GM23338 (cell line): ENCODE measurements around the gene AMPD3. TPM values are rescaled to one million over a fixed set of nuclear protein-coding genes. Genes with fewer than 3 reads are reported as not detected.

Experiments
- ATAC-seq: fragments of 200-7000 bp; cut with Tn5 transposase; 3 replicates; pipeline ENCODE4 v1.9.1; 2020
- DNase-seq: peaks from one replicate; pipeline ENCODE4 v3.0.0-alpha.2; 2015; ENCODE audit warnings: low spot score
- H2AFZ ChIP-seq: fragments of 200-600 bp; sonication (generic); 2 replicates; pipeline ENCODE4 v1.8.0; 2016; ENCODE audit warnings: antibody characterized with exemption, mild to moderate bottlenecking, moderate library complexity
- H3F3A ChIP-seq: fragments of 200-600 bp; sonication (generic); replicated peaks from 2 replicates; pipeline ENCODE4 v1.8.0; 2017; ENCODE audit warnings: antibody characterized with exemption, mixed run types, low read depth
- H3K27ac ChIP-seq: fragments of 200-600 bp; sonication (generic); 2 replicates; pipeline ENCODE4 v1.6.1; 2016; ENCODE audit warnings: low read depth
- H3K27me3 ChIP-seq: fragments of 200-600 bp; sonication (generic); 2 replicates; pipeline ENCODE4 v1.8.0; 2016; ENCODE audit warnings: mild to moderate bottlenecking, mixed run types, moderate library complexity; ENCODE audit not compliant: insufficient read depth
- H3K36me3 ChIP-seq: fragments of 200-600 bp; sonication (generic); 2 replicates; pipeline ENCODE4 v1.8.0; 2016; ENCODE audit warnings: mild to moderate bottlenecking; ENCODE audit not compliant: insufficient read depth
- H3K4me1 ChIP-seq: fragments of 200-600 bp; sonication (generic); 2 replicates; pipeline ENCODE4 v1.8.0; 2016; ENCODE audit warnings: mild to moderate bottlenecking, moderate library complexity; ENCODE audit not compliant: insufficient read depth
- H3K4me2 ChIP-seq: fragments of 200-600 bp; sonication (generic); 2 replicates; pipeline ENCODE4 v1.7.1; 2017; ENCODE audit warnings: mixed run types
- H3K4me3 ChIP-seq: fragments of 200-600 bp; sonication (generic); 2 replicates; pipeline ENCODE4 v1.6.1; 2016; ENCODE audit warnings: mixed run types
- H3K79me2 ChIP-seq: fragments of 200-600 bp; sonication (generic); replicated peaks from 2 replicates; pipeline ENCODE4 v1.8.0; 2017; ENCODE audit warnings: mild to moderate bottlenecking; ENCODE audit not compliant: insufficient read depth
- H3K9me2 ChIP-seq: fragments of 200-600 bp; sonication (generic); 2 replicates; pipeline ENCODE4 v1.8.0; 2017; ENCODE audit not compliant: insufficient read depth
- H4K20me1 ChIP-seq: fragments of 200-600 bp; sonication (generic); replicated peaks from 2 replicates; pipeline ENCODE4 v1.8.0; 2017; ENCODE audit warnings: mild to moderate bottlenecking; ENCODE audit not compliant: insufficient read depth
- H3K27ac Mint-ChIP-seq: 2 replicates; pipeline ENCODE4 v1.8.0; 2020; ENCODE audit warnings: inconsistent platforms, mild to moderate bottlenecking, moderate library complexity, mixed read lengths
- H3K27me3 Mint-ChIP-seq: 3 replicates; pipeline ENCODE4 v1.8.0; 2022; ENCODE audit warnings: low read depth, mild to moderate bottlenecking, moderate library complexity, mixed read lengths, inconsistent platforms; ENCODE audit not compliant: insufficient read depth, poor library complexity
- H3K36me3 Mint-ChIP-seq: 3 replicates; pipeline ENCODE4 v1.8.0; 2021; ENCODE audit warnings: low read depth, mild to moderate bottlenecking, inconsistent platforms, moderate library complexity, mixed read lengths
- H3K4me1 Mint-ChIP-seq: 3 replicates; pipeline ENCODE4 v1.8.0; 2020; ENCODE audit warnings: mild to moderate bottlenecking, inconsistent platforms, mixed read lengths
- H3K4me3 Mint-ChIP-seq: 3 replicates; pipeline ENCODE4 v1.8.0; 2021; ENCODE audit warnings: moderate library complexity, mild to moderate bottlenecking, inconsistent platforms, mixed read lengths
- H3K9me3 Mint-ChIP-seq: 3 replicates; pipeline ENCODE4 v1.8.0; 2020; ENCODE audit warnings: moderate library complexity, mild to moderate bottlenecking, inconsistent platforms, mixed read lengths
- CREB1 ChIP-seq: fragments of 250-450 bp; sonication (Bioruptor Pico); IDR thresholded peaks from 2 replicates; pipeline ENCODE4 v1.5.0; 2020; ENCODE audit warnings: low read depth, mild to moderate bottlenecking, moderate library complexity
- EZH2 ChIP-seq: fragments of 200-600 bp; sonication (generic); IDR thresholded peaks from one replicate; pipeline ENCODE4 v1.8.0; 2017; ENCODE audit warnings: antibody characterized with exemption, mild to moderate bottlenecking, low read depth; ENCODE audit not compliant: unreplicated experiment
- EZH2phosphoT487 ChIP-seq: fragments of 200-600 bp; sonication (generic); IDR thresholded peaks from one replicate; pipeline ENCODE4 v1.8.1; 2018; ENCODE audit warnings: antibody characterized with exemption; ENCODE audit not compliant: unreplicated experiment
- JUNB ChIP-seq: IDR thresholded peaks from one replicate; pipeline ENCODE4 v1.6.1; 2016; ENCODE audit warnings: antibody characterized with exemption; ENCODE audit not compliant: unreplicated experiment
- NANOG ChIP-seq: IDR thresholded peaks from 2 replicates; pipeline ENCODE4 v1.6.1; 2016; ENCODE audit warnings: antibody characterized with exemption, borderline replicate concordance
- POLR2AphosphoS5 ChIP-seq: IDR thresholded peaks from 2 replicates; pipeline ENCODE4 v1.6.1; 2016; ENCODE audit warnings: antibody characterized with exemption, low read depth
- REST ChIP-seq: IDR thresholded peaks from one replicate; pipeline ENCODE4 v1.6.1; 2018; ENCODE audit warnings: antibody characterized with exemption; ENCODE audit not compliant: unreplicated experiment
- STAT1 ChIP-seq: IDR thresholded peaks from one replicate; pipeline ENCODE4 v1.6.1; 2016; ENCODE audit warnings: antibody characterized with exemption; ENCODE audit not compliant: unreplicated experiment
- ZNF114 ChIP-seq: fragments of 250-450 bp; sonication (Bioruptor Pico); IDR thresholded peaks from 2 replicates; pipeline ENCODE4 v1.5.0; 2020; ENCODE audit warnings: mild to moderate bottlenecking, moderate library complexity
- ZNF331 ChIP-seq: fragments of 250-450 bp; sonication (Bioruptor Pico); IDR thresholded peaks from 2 replicates; pipeline ENCODE4 v1.5.0; 2020; ENCODE audit warnings: low read depth, mild to moderate bottlenecking, moderate library complexity
- ZNF462 ChIP-seq: fragments of 250-450 bp; sonication (Bioruptor Pico); IDR thresholded peaks from 2 replicates; pipeline ENCODE4 v1.5.0; 2020; ENCODE audit warnings: mild to moderate bottlenecking, moderate library complexity
- polyA plus RNA-seq: library from polyadenylated mRNA; unstranded; fragments of >200 nt; fragmentation: Nextera tagmentation; extraction: Ambion mirVana; gene quantifications from 2 replicates; pipeline ENCODE4 v1.2.1, GENCODE V29; 2016
- total RNA-seq: library from RNA; depleted of rRNA; stranded (reverse); fragments of >200 nt; shearing (Covaris generic); gene quantifications from 2 replicates; pipeline ENCODE4 v1.2.3, GENCODE V29; 2014
- TF ChIP-seq, protein P1 (sequence below): IDR thresholded peaks from 2 replicates; pipeline ENCODE4 v1.6.1; 2016; ENCODE audit warnings: antibody characterized with exemption
- TF ChIP-seq, protein P2 (sequence below), 2 experiments: fragments of 200-600 bp in 1 of 2; sonication (generic) in 1 of 2; conservative IDR thresholded peaks; 2 replicates each; pipeline versions ENCODE4 v1.5.1 to v1.6.1; 2016 to 2017; ENCODE audit warnings: antibody characterized with exemption in 2 of 2, low read depth in 2 of 2, mild to moderate bottlenecking in 2 of 2, moderate library complexity in 1 of 2

AMPD3 gene
- total and polyA plus RNA-seq, 2 experiments from 2014 or later, result 1.6 to 2.1 TPM

DNA sequence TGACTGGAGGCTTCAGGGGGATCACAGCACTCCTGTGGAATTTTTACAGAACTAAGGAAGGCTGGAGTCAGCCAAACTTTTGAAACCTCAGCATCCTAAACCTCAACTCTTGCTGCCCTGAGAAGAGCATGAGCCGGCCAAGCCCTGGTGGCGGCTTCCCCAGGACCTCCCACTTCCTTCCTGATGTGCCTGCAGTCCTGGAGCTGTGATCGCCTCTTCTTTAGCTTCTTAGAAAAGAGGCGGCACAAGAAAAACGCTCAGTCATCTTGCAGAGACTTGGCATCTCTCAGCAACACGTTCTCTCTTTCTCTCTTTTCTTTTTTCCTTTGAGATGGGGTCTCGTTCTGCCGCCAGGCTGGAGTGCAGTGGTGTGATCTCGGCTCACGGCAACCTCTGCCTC, 40.4 kb upstream of the AMPD3 start:
- H3K27me3 Mint-ChIP-seq, result peaks cover 2% of the 10 kb centered on the region
- H3K9me3 Mint-ChIP-seq, result no peaks in the 10 kb centered on the region
- H3K4me3 ChIP-seq, result no peak overlapping the region
- H3K27ac Mint-ChIP-seq, result 0 out of 2 replicates have a peak overlapping the region, but pooled peaks have one; percentile 26
- 0 out of 2 replicates have a peak, but pooled peaks cover 16% of the 10 kb centered on the region for H3K9me2 ChIP-seq
- H3K79me2 ChIP-seq, result no peaks in the 10 kb centered on the region
- no peak overlapping the region for H3K4me2 ChIP-seq
- H3K4me1 Mint-ChIP-seq, result peaks cover 2% of the 10 kb centered on the region; the same call in 1 of the 3 replicates
- TF ChIP-seq EZH2phosphoT487 (no peak), STAT1 (no peak), CREB1 (CRISPR knock-in tag) (no peak), ZNF462 (no peak), EZH2 (no peak), ZNF114 (CRISPR knock-in tag) (no peak), NANOG (no peak), ZNF331 (CRISPR knock-in tag) (no peak), REST (no peak), POLR2AphosphoS5 (no peak), JUNB (no peak)
- TF ChIP-seq, protein P1, sequence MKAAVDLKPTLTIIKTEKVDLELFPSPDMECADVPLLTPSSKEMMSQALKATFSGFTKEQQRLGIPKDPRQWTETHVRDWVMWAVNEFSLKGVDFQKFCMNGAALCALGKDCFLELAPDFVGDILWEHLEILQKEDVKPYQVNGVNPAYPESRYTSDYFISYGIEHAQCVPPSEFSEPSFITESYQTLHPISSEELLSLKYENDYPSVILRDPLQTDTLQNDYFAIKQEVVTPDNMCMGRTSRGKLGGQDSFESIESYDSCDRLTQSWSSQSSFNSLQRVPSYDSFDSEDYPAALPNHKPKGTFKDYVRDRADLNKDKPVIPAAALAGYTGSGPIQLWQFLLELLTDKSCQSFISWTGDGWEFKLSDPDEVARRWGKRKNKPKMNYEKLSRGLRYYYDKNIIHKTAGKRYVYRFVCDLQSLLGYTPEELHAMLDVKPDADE, result no peak
- TF ChIP-seq, protein P2, sequence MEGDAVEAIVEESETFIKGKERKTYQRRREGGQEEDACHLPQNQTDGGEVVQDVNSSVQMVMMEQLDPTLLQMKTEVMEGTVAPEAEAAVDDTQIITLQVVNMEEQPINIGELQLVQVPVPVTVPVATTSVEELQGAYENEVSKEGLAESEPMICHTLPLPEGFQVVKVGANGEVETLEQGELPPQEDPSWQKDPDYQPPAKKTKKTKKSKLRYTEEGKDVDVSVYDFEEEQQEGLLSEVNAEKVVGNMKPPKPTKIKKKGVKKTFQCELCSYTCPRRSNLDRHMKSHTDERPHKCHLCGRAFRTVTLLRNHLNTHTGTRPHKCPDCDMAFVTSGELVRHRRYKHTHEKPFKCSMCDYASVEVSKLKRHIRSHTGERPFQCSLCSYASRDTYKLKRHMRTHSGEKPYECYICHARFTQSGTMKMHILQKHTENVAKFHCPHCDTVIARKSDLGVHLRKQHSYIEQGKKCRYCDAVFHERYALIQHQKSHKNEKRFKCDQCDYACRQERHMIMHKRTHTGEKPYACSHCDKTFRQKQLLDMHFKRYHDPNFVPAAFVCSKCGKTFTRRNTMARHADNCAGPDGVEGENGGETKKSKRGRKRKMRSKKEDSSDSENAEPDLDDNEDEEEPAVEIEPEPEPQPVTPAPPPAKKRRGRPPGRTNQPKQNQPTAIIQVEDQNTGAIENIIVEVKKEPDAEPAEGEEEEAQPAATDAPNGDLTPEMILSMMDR (conservative IDR thresholded peaks at IDR 0.05; ENCODE audit: low read depth in 2 of 2), result no peak
- peak; percentile 27 for DNase-seq
- H4K20me1 ChIP-seq, result no peaks in the 10 kb centered on the region
- H3K36me3 Mint-ChIP-seq, result peaks cover 3% of the 10 kb centered on the region; the same call in 1 of the 3 replicates
- no peaks in the 10 kb centered on the region for H3F3A ChIP-seq
- no peaks in the 10 kb centered on the region for H3K36me3 ChIP-seq
- no peak overlapping the region for H3K27ac ChIP-seq
- H3K4me1 ChIP-seq, result no peaks in the 10 kb centered on the region; the same call in 1 of the 2 replicates
- ATAC-seq, result peak; percentile 34; the same call in 1 of the 3 replicates
- H3K27me3 ChIP-seq, result no peaks in the 10 kb centered on the region
- H3K4me3 Mint-ChIP-seq, result no peak overlapping the region
- peak overlapping the region; percentile 89 for H2AFZ ChIP-seq
